Measurements from ENCODE around the gene IL17REL. TPM values are rescaled to one million over a fixed set of nuclear protein-coding genes. Genes with fewer than 3 reads are reported as not detected.
A peak's percentile ranks its signal among the peaks of the same experiment; 100 is the strongest.

Gene IL17REL
- total RNA-seq, 3 donors from 2014 or later: 0.09 to 0.43 TPM; not detected in 1

GRCh38 chr22:50015451-50016307 lies 3.1 kb upstream of the IL17REL start:
- intact Hi-C loops (cut with DNase I, micrococcal nuclease): no loop called here
- TF ChIP-seq CTCF (IDR thresholded peaks at IDR 0.05): no peak
- DNase-seq (peak in 1 of 3 donors; percentile 23), ATAC-seq (no peak)
- Histone ChIP-seq H3K4me1 (ENCODE audit: low read depth) (peaks cover 5% of the 10 kb centered on the region), H3K9me3 (no peaks in the 10 kb centered on the region), H3K36me3 (ENCODE audit: low read depth) (no peaks in the 10 kb centered on the region), H3K4me3 (no peak overlapping the region)

- H3K4me3 ChIP-seq: no peak overlapping the region
- ATAC-seq: no peak
- intact Hi-C loops (cut with DNase I, micrococcal nuclease): no loop called here
These were observed 2.3 kb upstream of the IL17REL start for GRCh38 chr22:50014655-50015401.

GRCh38 chr22:50014053-50014501 lies 1.5 kb upstream of the IL17REL start:
- DNase-seq: peak in 1 of 3 donors; percentile 25
- Histone ChIP-seq H3K9me3 (no peaks in the 10 kb centered on the region), H3K4me1 (ENCODE audit: low read depth) (peaks cover 9% of the 10 kb centered on the region), H3K36me3 (ENCODE audit: low read depth) (no peaks in the 10 kb centered on the region), H3K4me3 (no peak overlapping the region)
- TF ChIP-seq CTCF (IDR thresholded peaks at IDR 0.05): no peak
- no peak for ATAC-seq
- intact Hi-C loops (cut with DNase I, micrococcal nuclease): no loop called here

More at GRCh38 chr22:50014655-50015401, 2.3 kb upstream of the IL17REL start:
- no peaks in the 10 kb centered on the region for H3K36me3 ChIP-seq (ENCODE audit: low read depth)
- peaks cover 9% of the 10 kb centered on the region for H3K4me1 ChIP-seq (ENCODE audit: low read depth)
- no peaks in the 10 kb centered on the region for H3K9me3 ChIP-seq
- no peak for DNase-seq
- TF ChIP-seq CTCF (IDR thresholded peaks at IDR 0.05): no peak

GRCh38 chr22:50011447-50012210 lies 936 bp downstream of the IL17REL start:
- ATAC-seq: no peak
- peaks cover 13% of the 10 kb centered on the region for H3K4me1 ChIP-seq (ENCODE audit: low read depth)

More at GRCh38 chr22:50011447-50012210, 936 bp downstream of the IL17REL start:
- no peaks in the 10 kb centered on the region for H3K9me3 ChIP-seq
- no peaks in the 10 kb centered on the region for H3K36me3 ChIP-seq (ENCODE audit: low read depth)
- TF ChIP-seq CTCF (IDR thresholded peaks at IDR 0.05): no peak
- DNase-seq: no peak
- no peak overlapping the region for H3K4me3 ChIP-seq
- intact Hi-C loops (cut with DNase I, micrococcal nuclease): no loop called here
